GM23248 (cell line): Measurements from ENCODE around the gene TMUB1. TPM values are rescaled to one million over a fixed set of nuclear protein-coding genes. Genes with fewer than 3 reads are reported as not detected.
A peak's percentile ranks its signal among the peaks of the same experiment; 100 is the strongest.

Experiments used
- DNase-seq: peaks from one replicate; pipeline ENCODE4 v3.0.0-alpha.2; 2015
- H2AFZ ChIP-seq: fragments of 200-600 bp; sonication (generic); 2 replicates; pipeline ENCODE4 v1.6.1; 2016; ENCODE audit warnings: antibody characterized with exemption
- H3F3A ChIP-seq: fragments of 200-600 bp; sonication (generic); 2 replicates; pipeline ENCODE4 v1.6.1; 2016; ENCODE audit warnings: mild to moderate bottlenecking, antibody characterized with exemption, mixed run types; ENCODE audit not compliant: insufficient read depth
- H3K27ac ChIP-seq: fragments of 200-600 bp; sonication (generic); 2 replicates; pipeline ENCODE4 v1.5.1; 2016; ENCODE audit warnings: mild to moderate bottlenecking
- H3K27me3 ChIP-seq: fragments of 200-600 bp; sonication (generic); replicated peaks from 2 replicates; pipeline ENCODE4 v1.6.1; 2016; ENCODE audit warnings: mild to moderate bottlenecking; ENCODE audit not compliant: insufficient read depth
- H3K36me3 ChIP-seq: fragments of 200-600 bp; sonication (generic); 2 replicates; pipeline ENCODE4 v1.6.1; 2016; ENCODE audit warnings: low read depth, mild to moderate bottlenecking
- H3K4me1 ChIP-seq: fragments of 200-600 bp; sonication (generic); 2 replicates; pipeline ENCODE4 v1.6.1; 2016; ENCODE audit warnings: mild to moderate bottlenecking; ENCODE audit not compliant: insufficient read depth
- H3K4me2 ChIP-seq: fragments of 200-600 bp; sonication (generic); one replicate; pipeline ENCODE4 v1.6.1; 2016; ENCODE audit warnings: mild to moderate bottlenecking; ENCODE audit not compliant: unreplicated experiment
- H3K4me3 ChIP-seq: fragments of 200-600 bp; sonication (generic); 2 replicates; pipeline ENCODE4 v1.5.1; 2016; ENCODE audit warnings: mild to moderate bottlenecking
- H3K79me2 ChIP-seq: fragments of 200-600 bp; sonication (generic); 2 replicates; pipeline ENCODE4 v1.6.1; 2016; ENCODE audit warnings: mild to moderate bottlenecking; ENCODE audit not compliant: insufficient read depth
- H3K9ac ChIP-seq: fragments of 200-600 bp; sonication (generic); 2 replicates; pipeline ENCODE4 v1.6.1; 2016; ENCODE audit warnings: mild to moderate bottlenecking
- H3K9me2 ChIP-seq: fragments of 200-600 bp; sonication (generic); 2 replicates; pipeline ENCODE4 v1.6.1; 2016; ENCODE audit warnings: mixed run types, mild to moderate bottlenecking, moderate library complexity; ENCODE audit not compliant: insufficient read depth
- H3K9me3 ChIP-seq: fragments of 200-600 bp; sonication (generic); one replicate; pipeline ENCODE4 v1.6.1; 2017; ENCODE audit warnings: low read depth
- H4K20me1 ChIP-seq: fragments of 200-600 bp; sonication (generic); 2 replicates; pipeline ENCODE4 v1.6.0; 2016; ENCODE audit not compliant: insufficient read depth
- EZH2 ChIP-seq: fragments of 200-600 bp; sonication (generic); IDR thresholded peaks from 2 replicates; pipeline ENCODE4 v1.6.1; 2018; ENCODE audit warnings: antibody characterized with exemption, mild to moderate bottlenecking; ENCODE audit not compliant: insufficient read depth, poor library complexity, severe bottlenecking
- EZH2phosphoT487 ChIP-seq: fragments of 200-600 bp; sonication (generic); IDR thresholded peaks from 2 replicates; pipeline ENCODE4 v1.6.1; 2018; ENCODE audit warnings: antibody characterized with exemption, moderate library complexity, mild to moderate bottlenecking, low read depth; ENCODE audit not compliant: insufficient read depth
- WGBS, 2 experiments: methylation state at CpG; one replicate each; pipeline ENCODE4 v1.1.6; 2015 to 2017; ENCODE audit warnings: low lambda C conversion rate in 2 of 2, low coverage in 1 of 2; ENCODE audit errors: missing lambda C conversion rate in 2 of 2; 5-methylcytosine and 5-hydroxymethylcytosine counted together
- in situ Hi-C: fragments of 300-500 bp; cut with MboI; formaldehyde crosslinking; loops from 2 replicates; pipeline ENCODE4 v1.15.0; 2020
- polyA plus RNA-seq: library from polyadenylated mRNA; unstranded; fragments of >200 nt; fragmentation: Nextera tagmentation; extraction: Ambion mirVana; gene quantifications from 2 replicates; pipeline ENCODE4 v1.2.1, GENCODE V29; 2016
- total RNA-seq: library from RNA; depleted of rRNA; stranded (reverse); fragments of >200 nt; shearing (Covaris generic); gene quantifications from 2 replicates; pipeline ENCODE4 v1.2.3, GENCODE V29; 2014

The TMUB1 gene
- total and polyA plus RNA-seq, 2 experiments from 2014 or later = 19.9 to 33.6 TPM

DNA sequence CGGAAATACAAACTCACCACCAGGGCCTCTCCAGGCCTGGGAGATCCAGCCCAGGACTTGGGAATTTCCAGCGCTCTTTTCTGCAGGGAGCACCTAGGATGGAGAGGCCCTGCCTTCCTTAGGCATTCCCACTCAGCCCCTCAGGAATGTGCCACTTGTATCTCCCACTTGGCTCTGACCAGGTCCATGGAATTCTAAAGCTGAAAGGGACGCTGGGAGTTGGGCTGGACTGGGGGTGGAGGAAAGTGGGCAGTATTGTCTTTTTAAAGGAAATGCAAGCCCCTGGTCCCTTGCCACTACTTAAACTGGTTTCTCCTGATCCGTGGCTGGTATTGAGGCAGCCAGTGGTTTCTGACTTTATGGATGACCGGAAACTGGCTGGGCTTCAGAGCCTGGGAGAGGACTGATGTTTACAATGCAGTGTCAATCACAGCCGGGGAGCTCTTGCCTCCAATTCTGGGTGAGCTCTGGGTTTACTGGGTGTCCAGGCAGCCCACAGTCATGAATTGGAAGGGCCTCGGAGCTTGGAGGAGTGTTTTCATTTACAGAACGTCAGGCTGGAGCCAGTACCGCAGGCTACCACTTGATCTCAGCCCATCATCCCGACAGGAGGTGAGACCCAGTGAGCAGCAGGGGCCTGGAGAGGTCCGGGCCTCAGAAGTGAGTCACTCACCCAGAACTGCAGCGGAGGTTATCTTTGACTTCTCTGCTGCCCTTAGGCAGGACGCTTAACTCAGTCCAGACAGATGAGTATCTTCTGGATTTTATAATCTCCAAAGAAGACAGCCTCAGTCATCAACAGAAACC, 30.3 kb upstream of the TMUB1 start:
- Histone ChIP-seq H4K20me1 (no peaks in the 10 kb centered on the region), H3F3A (peaks cover 17% of the 10 kb centered on the region), H3K9ac (0 out of 2 replicates have a peak overlapping the region, but pooled peaks have one; percentile 7), H3K27me3 (no peaks in the 10 kb centered on the region), H3K79me2 (peaks cover 75% of the 10 kb centered on the region), H3K36me3 (no peaks in the 10 kb centered on the region), H3K4me2 (no peak overlapping the region), H3K9me3 (no peaks in the 10 kb centered on the region), H3K9me2 (no peaks in the 10 kb centered on the region), H3K4me1 (peaks cover 15% of the 10 kb centered on the region), H3K27ac (peak overlapping the region; percentile 35), H2AFZ (no peak overlapping the region), H3K4me3 (no peak overlapping the region)
- TF ChIP-seq EZH2phosphoT487 (no peak), EZH2 (no peak)
- peak; percentile 51 for DNase-seq
- in situ Hi-C loops = no loop called here
- WGBS, 2 experiments = 61 to 71% methylated on average over 11 to 13 of the region's 13 CpGs

DNA sequence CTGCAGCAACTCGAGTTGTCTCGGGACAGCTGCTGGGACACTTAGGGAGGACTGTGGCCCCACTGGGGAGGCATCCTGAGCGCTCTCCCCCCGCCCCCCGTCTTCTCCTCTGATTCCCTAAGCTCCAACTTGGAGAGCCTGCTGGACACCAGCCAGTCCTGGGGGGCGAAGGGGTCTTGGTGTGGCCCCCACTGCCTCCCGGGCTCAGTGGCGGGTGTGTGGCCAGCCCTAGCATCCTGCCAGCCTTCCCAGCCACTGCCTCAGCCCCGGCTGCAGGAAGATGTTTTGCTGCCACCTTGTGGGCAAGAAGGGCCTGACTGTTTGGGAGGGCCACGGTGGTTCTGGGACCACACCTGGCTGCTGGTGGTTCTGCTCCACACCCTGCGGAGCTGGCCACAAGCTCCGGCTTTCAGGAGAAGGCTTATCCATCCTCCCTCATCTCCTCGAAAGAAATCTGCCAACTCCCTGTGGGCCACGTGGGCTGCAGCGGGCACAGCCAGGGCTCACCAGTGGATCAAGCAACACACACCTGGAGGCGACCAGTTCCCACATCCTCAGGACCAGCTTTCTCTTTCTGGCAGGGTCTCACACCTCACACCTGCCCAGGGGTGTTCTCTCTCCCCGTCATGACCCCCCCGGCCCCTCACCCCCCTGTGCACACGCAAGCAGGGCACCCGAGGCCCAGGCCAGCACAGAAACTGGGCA, 27.8 kb upstream of the TMUB1 start:
- Histone ChIP-seq H3K4me3 (no peak overlapping the region), H4K20me1 (no peaks in the 10 kb centered on the region), H3K36me3 (no peaks in the 10 kb centered on the region), H3K4me2 (no peak overlapping the region), H3K9ac (no peak overlapping the region), H2AFZ (no peak overlapping the region), H3K4me1 (peaks cover 15% of the 10 kb centered on the region), H3K27ac (no peak overlapping the region; the same call in 1 of the 2 replicates), H3K79me2 (peaks cover 91% of the 10 kb centered on the region), H3F3A (peaks cover 17% of the 10 kb centered on the region), H3K27me3 (no peaks in the 10 kb centered on the region), H3K9me3 (no peaks in the 10 kb centered on the region), H3K9me2 (no peaks in the 10 kb centered on the region)
- TF ChIP-seq EZH2 (no peak), EZH2phosphoT487 (no peak)
- in situ Hi-C loops = no loop called here
- 25 to 37% methylated on average over 12 to 20 of the region's 20 CpGs for WGBS, 2 experiments
- peak; percentile 86 for DNase-seq

DNA sequence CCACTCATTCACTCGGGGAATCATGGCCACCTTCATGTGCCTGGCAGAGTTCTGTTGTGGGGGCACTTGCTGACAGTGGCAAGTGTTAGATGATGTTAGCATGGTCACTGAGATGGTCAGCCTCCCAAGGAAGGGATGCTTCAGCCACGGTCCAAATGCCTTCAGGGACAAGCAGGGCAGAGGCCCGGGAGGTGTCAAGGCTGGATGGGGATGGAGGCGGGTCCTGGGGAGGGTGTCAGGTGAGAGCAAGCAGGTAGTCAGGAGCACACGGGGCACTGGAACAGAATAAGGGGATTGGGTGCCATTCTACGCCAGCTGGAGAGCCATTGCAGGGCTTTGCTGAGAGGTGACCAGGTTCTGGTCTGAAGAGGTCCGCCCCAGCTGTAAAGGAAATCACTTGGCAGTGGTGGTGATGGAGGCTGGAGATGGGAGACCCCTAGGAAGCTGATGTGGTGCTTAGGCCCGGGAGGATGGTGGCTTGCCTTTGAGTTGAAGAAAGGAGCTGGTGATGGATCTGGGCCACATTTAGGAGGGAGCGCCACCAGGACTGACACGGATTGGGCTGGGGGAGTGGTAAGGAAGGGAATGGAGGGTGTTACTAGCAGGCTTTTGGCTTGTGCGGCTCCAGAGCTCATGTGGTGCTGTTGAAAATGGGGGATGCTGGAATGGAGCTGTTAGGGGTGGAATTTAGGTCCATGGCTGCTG, 27.1 kb upstream of the TMUB1 start:
- WGBS, 2 experiments = 58 to 62% methylated on average over 11 of the region's 11 CpGs
- Histone ChIP-seq H3K4me2 (no peak overlapping the region), H3K27ac (no peak overlapping the region; the same call in 1 of the 2 replicates)

More for the DNA sequence above, 27.1 kb upstream of the TMUB1 start:
- H4K20me1 ChIP-seq = no peaks in the 10 kb centered on the region
- peaks cover 17% of the 10 kb centered on the region for H3F3A ChIP-seq
- no peaks in the 10 kb centered on the region for H3K9me3 ChIP-seq
- no peaks in the 10 kb centered on the region for H3K36me3 ChIP-seq
- H3K79me2 ChIP-seq = peaks cover 89% of the 10 kb centered on the region
- no peaks in the 10 kb centered on the region for H3K9me2 ChIP-seq
- H3K4me3 ChIP-seq = no peak overlapping the region
- DNase-seq = no peak
- TF ChIP-seq EZH2 = no peak
- TF ChIP-seq EZH2phosphoT487 = no peak
- no peak overlapping the region for H3K9ac ChIP-seq
- H3K4me1 ChIP-seq = peaks cover 16% of the 10 kb centered on the region
- no peak overlapping the region for H2AFZ ChIP-seq
- in situ Hi-C loops = no loop called here
- no peaks in the 10 kb centered on the region for H3K27me3 ChIP-seq
